ENCODE measurements around the gene SH3BGRL3.

GRCh38 chr1:26293911-26294463 is 14.1 kb downstream of the SH3BGRL3 start:
- TF ChIP-seq POLR2A (IDR thresholded peaks at IDR 0.05) = no peak
- TF ChIP-seq, protein P1, sequence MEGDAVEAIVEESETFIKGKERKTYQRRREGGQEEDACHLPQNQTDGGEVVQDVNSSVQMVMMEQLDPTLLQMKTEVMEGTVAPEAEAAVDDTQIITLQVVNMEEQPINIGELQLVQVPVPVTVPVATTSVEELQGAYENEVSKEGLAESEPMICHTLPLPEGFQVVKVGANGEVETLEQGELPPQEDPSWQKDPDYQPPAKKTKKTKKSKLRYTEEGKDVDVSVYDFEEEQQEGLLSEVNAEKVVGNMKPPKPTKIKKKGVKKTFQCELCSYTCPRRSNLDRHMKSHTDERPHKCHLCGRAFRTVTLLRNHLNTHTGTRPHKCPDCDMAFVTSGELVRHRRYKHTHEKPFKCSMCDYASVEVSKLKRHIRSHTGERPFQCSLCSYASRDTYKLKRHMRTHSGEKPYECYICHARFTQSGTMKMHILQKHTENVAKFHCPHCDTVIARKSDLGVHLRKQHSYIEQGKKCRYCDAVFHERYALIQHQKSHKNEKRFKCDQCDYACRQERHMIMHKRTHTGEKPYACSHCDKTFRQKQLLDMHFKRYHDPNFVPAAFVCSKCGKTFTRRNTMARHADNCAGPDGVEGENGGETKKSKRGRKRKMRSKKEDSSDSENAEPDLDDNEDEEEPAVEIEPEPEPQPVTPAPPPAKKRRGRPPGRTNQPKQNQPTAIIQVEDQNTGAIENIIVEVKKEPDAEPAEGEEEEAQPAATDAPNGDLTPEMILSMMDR (IDR thresholded peaks at IDR 0.05) = no peak
- TF ChIP-seq EP300 (IDR thresholded peaks at IDR 0.05) = no peak
- no peak for TF ChIP-seq POLR2AphosphoS5 (IDR thresholded peaks at IDR 0.05)
